Measurements from ENCODE around the gene TAPT1.

DNA sequence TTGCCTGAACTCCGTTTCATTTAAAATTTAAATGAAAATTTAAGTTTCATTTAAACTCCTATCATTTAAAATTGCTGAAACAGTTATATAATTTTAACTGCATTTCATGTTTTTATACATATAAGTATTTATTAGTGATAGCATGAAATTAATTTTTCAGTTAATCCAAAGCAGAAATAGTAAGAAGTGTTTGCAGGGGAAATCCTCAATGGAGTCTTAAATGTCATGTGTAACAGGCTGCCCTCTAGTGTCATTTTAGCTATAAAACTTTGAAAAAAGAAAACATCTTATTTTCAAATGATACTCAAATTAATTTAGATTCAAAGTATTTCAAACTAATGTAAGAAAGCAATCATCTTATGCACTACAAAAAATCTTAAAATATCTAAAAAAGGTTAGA is 27.2 kb downstream of the TAPT1 start:
- TF ChIP-seq CTCF (IDR thresholded peaks at IDR 0.05) = peak in 1 of 3 experiments; percentile 41
- no peak for TF ChIP-seq POLR2A (IDR thresholded peaks at IDR 0.05)

Data from testis (tissue), 2 donors.